Hepatocyte (in vitro differentiated cells): ENCODE measurements around the gene XXYLT1. TPM values are rescaled to one million over a fixed set of nuclear protein-coding genes. Genes with fewer than 3 reads are reported as not detected.

Experiments
- DNase-seq: peaks from one replicate; pipeline ENCODE4 v3.0.0-alpha.2; 2016; ENCODE audit warnings: low spot score
- H2AFZ ChIP-seq: fragments of 200-600 bp; sonication (generic); 2 replicates; pipeline ENCODE4 v1.6.0; 2016; ENCODE audit warnings: antibody characterized with exemption, mild to moderate bottlenecking
- H3K27ac ChIP-seq: fragments of 200-600 bp; sonication (generic); 2 replicates; pipeline ENCODE4 v1.5.1; 2016; ENCODE audit warnings: mild to moderate bottlenecking
- H3K27me3 ChIP-seq: fragments of 200-600 bp; sonication (generic); 2 replicates; pipeline ENCODE4 v1.6.1; 2016
- H3K36me3 ChIP-seq: fragments of 200-600 bp; sonication (generic); replicated peaks from 2 replicates; pipeline ENCODE4 v1.5.1; 2016; ENCODE audit warnings: low read depth; ENCODE audit not compliant: insufficient read depth
- H3K4me1 ChIP-seq: fragments of 200-600 bp; sonication (generic); 2 replicates; pipeline ENCODE4 v1.5.1; 2016; ENCODE audit warnings: mild to moderate bottlenecking, moderate library complexity; ENCODE audit not compliant: insufficient read depth
- H3K4me2 ChIP-seq: fragments of 200-600 bp; sonication (generic); 2 replicates; pipeline ENCODE4 v1.6.0; 2016
- H3K4me3 ChIP-seq: fragments of 200-600 bp; sonication (generic); 2 replicates; pipeline ENCODE4 v1.5.1; 2016; ENCODE audit warnings: mild to moderate bottlenecking
- H3K79me2 ChIP-seq: fragments of 200-600 bp; sonication (generic); 2 replicates; pipeline ENCODE4 v1.6.0; 2017; ENCODE audit warnings: mild to moderate bottlenecking
- H3K9me2 ChIP-seq: fragments of 200-600 bp; sonication (generic); replicated peaks from 2 replicates; pipeline ENCODE4 v1.6.0; 2017; ENCODE audit warnings: mild to moderate bottlenecking; ENCODE audit not compliant: insufficient read depth
- H3K9me3 ChIP-seq: fragments of 200-600 bp; sonication (generic); 2 replicates; pipeline ENCODE4 v1.5.1; 2016; ENCODE audit warnings: low read depth, mild to moderate bottlenecking
- H4K20me1 ChIP-seq: fragments of 200-600 bp; sonication (generic); 2 replicates; pipeline ENCODE4 v1.6.0; 2016; ENCODE audit warnings: mild to moderate bottlenecking; ENCODE audit not compliant: insufficient read depth, poor library complexity, severe bottlenecking
- EZH2 ChIP-seq: fragments of 200-600 bp; sonication (generic); IDR thresholded peaks from 2 replicates; pipeline ENCODE4 v1.6.1; 2016; ENCODE audit warnings: antibody characterized with exemption, mild to moderate bottlenecking, borderline replicate concordance
- EZH2phosphoT487 ChIP-seq: fragments of 200-600 bp; sonication (generic); IDR thresholded peaks from one replicate; pipeline ENCODE4 v1.6.1; 2018; ENCODE audit warnings: antibody characterized with exemption, mild to moderate bottlenecking, low read depth, moderate library complexity; ENCODE audit not compliant: unreplicated experiment, severe bottlenecking
- WGBS: methylation state at CpG from one replicate; pipeline ENCODE4 v1.1.6; 2016; ENCODE audit warnings: low lambda C conversion rate; ENCODE audit errors: missing lambda C conversion rate; 5-methylcytosine and 5-hydroxymethylcytosine counted together
- polyA plus RNA-seq: library from polyadenylated mRNA; unstranded; fragments of >200 nt; fragmentation: Nextera tagmentation; extraction: Ambion mirVana; gene quantifications from 2 replicates; pipeline ENCODE4 v1.2.1, GENCODE V29; 2016
- total RNA-seq: library from RNA; depleted of rRNA; stranded (reverse); fragments of >200 nt; gene quantifications from 2 replicates; pipeline ENCODE4 v1.2.3, GENCODE V29; 2014
- TF ChIP-seq, protein P1 (sequence below): fragments of 200-600 bp; sonication (generic); IDR thresholded peaks from 2 replicates; pipeline ENCODE4 v1.5.1; 2016; ENCODE audit warnings: antibody characterized with exemption, mild to moderate bottlenecking; ENCODE audit not compliant: poor library complexity

XXYLT1 gene
- total and polyA plus RNA-seq, 2 experiments from 2014 or later, result 20.9 to 25.6 TPM

DNA sequence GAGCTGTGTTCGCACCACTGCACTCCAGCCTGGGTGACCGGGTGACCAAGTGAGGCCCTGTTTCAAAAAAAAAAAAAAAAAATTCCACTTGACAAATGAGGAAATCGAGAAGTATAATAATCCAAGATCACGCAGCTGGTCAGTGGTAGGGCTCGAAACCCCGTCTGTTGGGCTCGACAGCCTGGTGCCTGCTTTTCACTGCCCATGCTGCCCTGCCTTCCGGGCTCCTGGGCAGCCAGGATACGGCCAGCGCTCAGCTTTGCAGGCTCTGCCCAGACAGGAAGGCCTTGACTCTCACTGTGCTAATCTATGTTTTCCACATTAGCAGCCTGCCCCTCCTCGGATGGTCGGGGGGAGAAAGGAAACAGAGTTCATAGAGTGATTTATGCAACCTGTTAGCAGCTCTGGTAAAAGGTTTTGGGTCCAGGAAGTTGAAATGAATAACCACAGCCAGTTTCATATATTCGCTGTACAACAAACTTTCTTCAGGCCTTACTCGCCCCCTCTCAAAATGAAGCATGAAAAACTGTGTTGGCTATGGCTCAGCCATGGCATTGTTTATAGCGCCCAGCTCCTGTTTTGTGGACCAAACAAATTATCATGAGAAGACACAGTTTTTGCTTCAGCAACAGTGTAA lies 108.8 kb downstream of the XXYLT1 start:
- Histone ChIP-seq H3K4me1 (peaks cover 29% of the 10 kb centered on the region), H3K79me2 (peaks cover 5% of the 10 kb centered on the region), H3K27me3 (no peaks in the 10 kb centered on the region), H3K36me3 (no peaks in the 10 kb centered on the region), H4K20me1 (no peaks in the 10 kb centered on the region), H3K4me3 (no peak overlapping the region), H3K4me2 (no peak overlapping the region), H2AFZ (no peak overlapping the region), H3K27ac (peak overlapping the region; percentile 1), H3K9me3 (no peaks in the 10 kb centered on the region), H3K9me2 (no peaks in the 10 kb centered on the region)
- TF ChIP-seq EZH2phosphoT487 (no peak), EZH2 (no peak)
- TF ChIP-seq, protein P1, sequence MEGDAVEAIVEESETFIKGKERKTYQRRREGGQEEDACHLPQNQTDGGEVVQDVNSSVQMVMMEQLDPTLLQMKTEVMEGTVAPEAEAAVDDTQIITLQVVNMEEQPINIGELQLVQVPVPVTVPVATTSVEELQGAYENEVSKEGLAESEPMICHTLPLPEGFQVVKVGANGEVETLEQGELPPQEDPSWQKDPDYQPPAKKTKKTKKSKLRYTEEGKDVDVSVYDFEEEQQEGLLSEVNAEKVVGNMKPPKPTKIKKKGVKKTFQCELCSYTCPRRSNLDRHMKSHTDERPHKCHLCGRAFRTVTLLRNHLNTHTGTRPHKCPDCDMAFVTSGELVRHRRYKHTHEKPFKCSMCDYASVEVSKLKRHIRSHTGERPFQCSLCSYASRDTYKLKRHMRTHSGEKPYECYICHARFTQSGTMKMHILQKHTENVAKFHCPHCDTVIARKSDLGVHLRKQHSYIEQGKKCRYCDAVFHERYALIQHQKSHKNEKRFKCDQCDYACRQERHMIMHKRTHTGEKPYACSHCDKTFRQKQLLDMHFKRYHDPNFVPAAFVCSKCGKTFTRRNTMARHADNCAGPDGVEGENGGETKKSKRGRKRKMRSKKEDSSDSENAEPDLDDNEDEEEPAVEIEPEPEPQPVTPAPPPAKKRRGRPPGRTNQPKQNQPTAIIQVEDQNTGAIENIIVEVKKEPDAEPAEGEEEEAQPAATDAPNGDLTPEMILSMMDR, result no peak
- WGBS, result 74% methylated on average over 15 of the region's 15 CpGs
- no peak for DNase-seq

- Histone ChIP-seq H3K27ac (peak overlapping the region; percentile 70), H3K9me3 (no peaks in the 10 kb centered on the region), H3K27me3 (no peaks in the 10 kb centered on the region), H2AFZ (no peak overlapping the region), H3K4me2 (no peak overlapping the region), H4K20me1 (no peaks in the 10 kb centered on the region), H3K4me1 (peaks cover 29% of the 10 kb centered on the region), H3K79me2 (peaks cover 5% of the 10 kb centered on the region), H3K4me3 (no peak overlapping the region), H3K9me2 (no peaks in the 10 kb centered on the region), H3K36me3 (no peaks in the 10 kb centered on the region)
- no peak for DNase-seq
- TF ChIP-seq, protein P1, result no peak
- 99% methylated on average over 11 of the region's 11 CpGs for WGBS
These were observed 110.0 kb downstream of the XXYLT1 start for GRCh38 chr3:195160908-195161434.

GRCh38 chr3:195160257-195160898 lies 110.6 kb downstream of the XXYLT1 start:
- no peak overlapping the region for H3K4me3 ChIP-seq
- H3K27me3 ChIP-seq, result no peaks in the 10 kb centered on the region
- WGBS, result 69% methylated on average over 14 of the region's 14 CpGs
- H3K4me2 ChIP-seq, result peak overlapping the region; percentile 3
- peaks cover 34% of the 10 kb centered on the region for H3K4me1 ChIP-seq
- peak overlapping the region; percentile 70 for H3K27ac ChIP-seq
- H4K20me1 ChIP-seq, result no peaks in the 10 kb centered on the region
- no peaks in the 10 kb centered on the region for H3K9me2 ChIP-seq
- H3K36me3 ChIP-seq, result no peaks in the 10 kb centered on the region
- H3K9me3 ChIP-seq, result no peaks in the 10 kb centered on the region
- peaks cover 5% of the 10 kb centered on the region for H3K79me2 ChIP-seq
- TF ChIP-seq EZH2phosphoT487 (no peak), EZH2 (no peak)
- TF ChIP-seq, protein P1, result no peak
- no peak overlapping the region for H2AFZ ChIP-seq
- peak; percentile 37 for DNase-seq
